GM19438 (cell line): ENCODE data around the gene GCK.
"Not testable (repeated sequence)": the region's sequence is repeated elsewhere in the genome, so short reads cannot be mapped to it uniquely, and the experiment has no call there.

ENCODE experiments used
- ATAC-seq: cut with Tn5 transposase; IDR thresholded peaks from one replicate; pipeline ENCODE4 v1.9.1; 2021; ENCODE audit warnings: low read depth; ENCODE audit not compliant: unreplicated experiment

GCK gene

GRCh38 chr7:44184206-44184872 is 4.9 kb downstream of the GCK start:
- no peak for ATAC-seq

DNA sequence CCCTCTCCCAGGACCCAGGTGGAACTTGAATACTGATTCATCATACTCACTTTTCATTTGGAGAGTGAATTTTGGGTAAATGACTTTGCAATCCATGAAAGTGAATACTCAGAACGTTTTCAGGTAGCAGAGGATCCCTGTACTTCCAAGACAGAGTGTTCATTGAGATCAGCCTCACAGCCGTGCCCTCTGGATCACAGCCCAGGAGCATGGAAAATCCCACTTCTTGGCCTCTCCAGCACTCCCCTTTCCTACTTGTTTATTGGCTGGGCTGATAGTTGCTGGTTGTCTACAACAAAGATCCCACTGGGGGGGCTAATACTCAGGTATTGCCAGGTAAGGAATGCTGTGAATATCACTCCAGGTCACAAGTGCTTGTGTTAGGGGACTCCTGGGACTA is 5.9 kb downstream of the GCK start:
- no peak for ATAC-seq

GRCh38 chr7:44182827-44183226 is 6.4 kb downstream of the GCK start:
- ATAC-seq, result no peak

DNA sequence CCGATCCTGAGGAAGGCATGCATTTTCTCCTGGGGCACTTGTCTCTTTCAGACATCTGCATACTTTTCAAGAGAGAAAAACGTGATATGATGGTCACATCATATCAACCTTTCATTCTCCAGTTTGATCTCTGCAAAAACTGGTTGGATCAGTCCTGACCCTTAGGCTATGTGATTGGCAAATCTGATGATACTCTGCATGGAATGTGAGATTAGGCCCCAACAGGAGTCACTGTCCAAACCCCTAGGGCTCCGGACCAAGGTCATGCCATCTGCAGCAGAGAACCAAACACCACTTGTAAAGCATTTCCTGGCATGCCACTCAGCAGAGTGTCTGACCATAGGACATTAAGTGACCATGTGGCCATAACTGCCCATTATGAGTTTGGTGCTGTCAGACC is 8.6 kb downstream of the GCK start:
- no peak for ATAC-seq

- ATAC-seq, result no peak
Measured at GRCh38 chr7:44177570-44178131, 11.6 kb downstream of the GCK start.

DNA sequence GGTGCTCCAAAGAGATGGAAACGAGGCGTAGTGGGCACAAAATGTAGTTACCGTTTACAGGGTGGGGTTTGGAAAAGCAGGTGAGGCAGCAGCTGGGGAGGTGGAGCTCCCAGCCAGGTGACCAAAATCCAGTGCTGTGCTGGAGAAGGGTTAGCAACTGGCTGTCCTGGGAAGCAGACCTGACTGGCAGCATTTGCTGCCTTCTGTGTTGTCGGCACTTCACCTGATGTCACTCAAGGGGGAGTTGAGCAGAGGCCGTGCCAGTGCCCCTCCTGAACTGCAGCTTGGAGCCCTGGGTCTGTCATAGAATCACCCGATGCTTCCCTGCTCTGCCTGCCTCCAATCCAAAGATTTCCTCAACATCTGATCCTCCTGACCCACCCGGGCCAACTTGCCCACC is 12.8 kb downstream of the GCK start:
- no peak for ATAC-seq

GRCh38 chr7:44175730-44176129 is 13.5 kb downstream of the GCK start:
- no peak for ATAC-seq

DNA sequence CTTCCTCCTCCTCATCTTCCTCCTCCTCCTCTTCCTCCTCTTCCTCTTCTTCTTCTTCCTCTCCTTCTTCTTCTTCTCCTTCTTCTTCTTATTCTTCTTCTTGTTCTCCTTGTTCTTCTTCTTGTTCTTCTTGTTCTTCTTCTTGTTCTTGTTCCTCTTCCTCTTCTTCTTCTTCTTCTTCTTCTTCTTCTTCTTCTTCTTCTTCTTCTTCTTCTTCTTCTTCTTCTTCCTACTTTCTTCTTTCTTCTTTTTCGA is 14.6 kb downstream of the GCK start:
- ATAC-seq, result not testable (repeated sequence)

- ATAC-seq, result no peak
Measured at GRCh38 chr7:44173911-44174693, 15.1 kb downstream of the GCK start.

DNA sequence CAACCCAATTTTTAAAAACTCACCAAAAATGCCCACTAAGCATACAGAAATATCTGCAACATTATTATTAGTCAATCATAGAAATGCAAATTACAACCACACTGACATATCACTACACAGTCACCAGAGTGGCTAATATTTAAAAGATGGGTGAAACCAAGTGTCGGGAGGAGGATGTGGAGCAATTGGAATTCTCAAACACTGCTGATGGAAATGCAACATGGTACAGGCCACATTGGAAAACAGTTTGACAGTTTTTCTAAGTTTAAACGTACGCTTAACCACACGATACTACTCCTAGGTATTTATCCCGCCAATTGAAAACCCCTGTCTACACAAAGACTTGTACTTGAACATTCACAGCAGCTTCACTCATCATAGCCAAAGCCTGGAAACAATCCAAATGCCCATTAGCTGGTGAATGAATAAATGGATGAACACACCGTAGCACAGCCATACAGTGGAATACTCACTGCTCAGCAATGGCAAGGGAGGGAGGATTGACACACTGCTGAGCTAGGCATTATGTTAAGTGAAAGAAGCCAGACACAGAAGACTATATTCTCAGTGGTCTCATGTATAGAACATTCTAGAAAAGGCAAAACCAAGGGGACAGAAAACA is 16.3 kb downstream of the GCK start:
- no peak for ATAC-seq

GRCh38 chr7:44172352-44172751 is 16.9 kb downstream of the GCK start:
- ATAC-seq, result no peak

GRCh38 chr7:44171901-44172300 is 17.3 kb downstream of the GCK start:
- ATAC-seq, result not testable (repeated sequence)

GRCh38 chr7:44167920-44168319 is 21.3 kb downstream of the GCK start:
- no peak for ATAC-seq

GRCh38 chr7:44163591-44163990 is 25.6 kb downstream of the GCK start:
- ATAC-seq, result no peak

- ATAC-seq, result no peak
Measured at GRCh38 chr7:44162785-44163395, 26.3 kb downstream of the GCK start.

GRCh38 chr7:44162179-44162578 is 27.1 kb downstream of the GCK start:
- ATAC-seq, result no peak

- no peak for ATAC-seq
Measured at GRCh38 chr7:44161371-44161770, 27.9 kb downstream of the GCK start.

DNA sequence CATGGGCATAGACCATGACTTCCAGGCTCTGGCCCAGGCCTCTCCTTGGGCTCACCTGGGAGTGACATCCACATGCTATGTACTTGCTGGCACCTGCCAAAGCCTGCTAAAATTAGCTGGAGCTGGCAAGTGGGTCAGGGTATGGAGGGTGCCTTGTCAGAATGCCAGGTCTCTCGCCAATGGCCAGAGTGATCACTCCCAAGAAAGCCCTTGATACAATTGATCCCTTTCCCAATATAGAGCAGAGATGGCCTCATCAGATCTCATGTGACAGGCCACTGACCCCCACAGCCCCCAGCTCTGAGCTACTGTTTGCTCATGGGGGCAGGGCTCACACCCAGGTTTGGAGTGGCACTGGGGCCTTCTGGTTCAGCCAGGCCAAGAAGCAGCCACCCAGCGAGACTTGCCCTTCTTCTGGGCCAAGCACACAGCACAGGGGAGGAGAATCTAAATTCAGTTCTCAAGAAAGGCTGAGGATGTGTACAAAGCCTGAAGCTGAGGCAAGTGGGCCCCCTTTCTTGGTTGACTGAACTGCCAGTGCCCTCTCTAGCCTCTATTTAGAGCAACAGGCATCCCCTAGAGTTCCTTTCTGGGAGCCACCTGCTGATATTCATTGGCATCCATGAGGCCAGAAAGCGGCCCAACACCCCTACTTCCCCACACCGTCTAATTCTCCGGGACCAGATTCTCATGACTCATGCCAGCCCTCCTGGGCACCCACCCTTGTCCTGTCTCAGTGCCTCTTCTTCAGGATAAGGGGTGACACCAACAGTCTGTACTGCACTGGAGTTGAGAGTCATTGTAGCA is 29.2 kb downstream of the GCK start:
- no peak for ATAC-seq

GRCh38 chr7:44158873-44159631 is 30.2 kb downstream of the GCK start:
- ATAC-seq, result no peak
